Neural crest cell (in vitro differentiated cells): Measurements from ENCODE around the gene TRABD2B. TPM values are rescaled to one million over a fixed set of nuclear protein-coding genes. Genes with fewer than 3 reads are reported as not detected.
A peak's percentile ranks its signal among the peaks of the same experiment; 100 is the strongest.

ENCODE experiments used
- DNase-seq: peaks from one replicate; pipeline ENCODE4 v3.0.0; 2021; ENCODE audit warnings: low read depth, mixed read lengths, low spot score
- H3K27ac Mint-ChIP-seq: one replicate; pipeline ENCODE4 v1.8.0; 2021; ENCODE audit warnings: mild to moderate bottlenecking, mixed read lengths; ENCODE audit not compliant: unreplicated experiment
- H3K27me3 Mint-ChIP-seq: 2 replicates; pipeline ENCODE4 v1.8.0; 2021; ENCODE audit warnings: low read depth, mild to moderate bottlenecking, mixed read lengths
- H3K36me3 Mint-ChIP-seq: 2 replicates; pipeline ENCODE4 v1.8.0; 2021; ENCODE audit warnings: low read depth, mild to moderate bottlenecking, mixed read lengths
- H3K4me1 Mint-ChIP-seq: 2 replicates; pipeline ENCODE4 v1.8.0; 2021; ENCODE audit warnings: mixed read lengths
- H3K4me3 Mint-ChIP-seq: one replicate; pipeline ENCODE4 v1.8.0; 2021; ENCODE audit warnings: mild to moderate bottlenecking, mixed read lengths
- H3K9me3 Mint-ChIP-seq: 2 replicates; pipeline ENCODE4 v1.8.0; 2021; ENCODE audit warnings: mixed read lengths
- total RNA-seq: library from RNA; stranded (reverse); gene quantifications from 2 replicates; pipeline ENCODE4 v1.2.1, GENCODE V29; 2021
- TF ChIP-seq, protein P1 (sequence below): fragments of 200-600 bp; sonication (generic); conservative IDR thresholded peaks from 2 replicates; pipeline ENCODE4 v1.5.0; 2021; ENCODE audit warnings: antibody characterized with exemption, mild to moderate bottlenecking

The TRABD2B gene
- total RNA-seq, 1 donor from 2014 or later: 0.49 TPM

DNA sequence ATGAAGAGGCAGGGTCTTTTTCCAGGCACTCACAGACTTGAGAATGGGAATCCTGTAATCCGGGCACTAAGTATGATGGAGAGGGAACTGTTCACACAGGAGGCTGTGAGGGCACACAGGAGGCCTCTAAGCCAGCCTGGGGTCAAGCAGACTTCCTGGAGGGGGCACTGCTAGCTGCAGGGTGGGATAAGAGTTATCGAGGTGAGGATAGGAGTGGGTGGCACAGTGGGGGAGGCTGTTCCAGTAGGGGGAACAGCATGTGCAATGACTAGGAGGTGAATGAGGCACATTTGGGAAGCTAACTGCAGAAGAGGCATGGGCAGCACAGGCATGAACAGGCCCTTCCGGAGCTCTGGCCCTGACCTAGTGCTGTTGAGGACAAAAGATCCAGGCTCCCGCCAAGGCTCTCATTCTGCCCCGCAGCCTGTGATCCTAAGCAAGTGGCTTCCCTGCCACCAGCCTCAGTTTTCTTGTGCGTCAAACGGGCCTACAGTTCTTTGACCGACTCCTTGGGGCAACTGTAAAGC lies 216.7 kb downstream of the TRABD2B start:
- Mint-ChIP-seq H3K4me3 (no peak overlapping the region), H3K36me3 (no peaks in the 10 kb centered on the region), H3K9me3 (no peaks in the 10 kb centered on the region), H3K27ac (peak overlapping the region; percentile 62), H3K27me3 (no peaks in the 10 kb centered on the region), H3K4me1 (peaks cover 4% of the 10 kb centered on the region)
- no peak for DNase-seq
- TF ChIP-seq, protein P1, sequence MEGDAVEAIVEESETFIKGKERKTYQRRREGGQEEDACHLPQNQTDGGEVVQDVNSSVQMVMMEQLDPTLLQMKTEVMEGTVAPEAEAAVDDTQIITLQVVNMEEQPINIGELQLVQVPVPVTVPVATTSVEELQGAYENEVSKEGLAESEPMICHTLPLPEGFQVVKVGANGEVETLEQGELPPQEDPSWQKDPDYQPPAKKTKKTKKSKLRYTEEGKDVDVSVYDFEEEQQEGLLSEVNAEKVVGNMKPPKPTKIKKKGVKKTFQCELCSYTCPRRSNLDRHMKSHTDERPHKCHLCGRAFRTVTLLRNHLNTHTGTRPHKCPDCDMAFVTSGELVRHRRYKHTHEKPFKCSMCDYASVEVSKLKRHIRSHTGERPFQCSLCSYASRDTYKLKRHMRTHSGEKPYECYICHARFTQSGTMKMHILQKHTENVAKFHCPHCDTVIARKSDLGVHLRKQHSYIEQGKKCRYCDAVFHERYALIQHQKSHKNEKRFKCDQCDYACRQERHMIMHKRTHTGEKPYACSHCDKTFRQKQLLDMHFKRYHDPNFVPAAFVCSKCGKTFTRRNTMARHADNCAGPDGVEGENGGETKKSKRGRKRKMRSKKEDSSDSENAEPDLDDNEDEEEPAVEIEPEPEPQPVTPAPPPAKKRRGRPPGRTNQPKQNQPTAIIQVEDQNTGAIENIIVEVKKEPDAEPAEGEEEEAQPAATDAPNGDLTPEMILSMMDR: no peak

- DNase-seq: no peak
- Mint-ChIP-seq H3K27ac (peak overlapping the region; percentile 75), H3K4me1 (peaks cover 4% of the 10 kb centered on the region), H3K36me3 (no peaks in the 10 kb centered on the region), H3K9me3 (no peaks in the 10 kb centered on the region), H3K27me3 (no peaks in the 10 kb centered on the region), H3K4me3 (no peak overlapping the region)
- TF ChIP-seq, protein P1: no peak
Observed at GRCh38 chr1:47779613-47780012, 217.6 kb downstream of the TRABD2B start.

DNA sequence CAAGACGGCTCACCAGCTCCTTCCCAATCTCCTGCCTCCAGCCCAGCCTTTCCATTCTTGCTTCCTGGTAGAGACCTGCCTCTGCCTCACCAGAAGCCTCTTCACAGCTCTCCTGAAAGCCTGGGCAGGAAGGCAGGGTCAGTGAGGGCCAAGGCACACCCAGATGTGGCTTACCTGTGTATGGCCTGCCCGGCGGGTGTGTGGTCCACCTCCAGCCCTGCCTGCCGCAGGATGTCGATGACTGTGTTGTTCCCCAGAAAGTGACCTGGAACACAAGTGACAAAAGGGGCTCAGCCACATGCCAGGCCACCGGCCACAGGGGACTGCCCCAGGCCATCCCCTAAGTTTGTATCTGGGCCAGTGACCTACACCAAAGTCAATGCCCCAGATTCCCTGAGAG lies 218.9 kb downstream of the TRABD2B start:
- TF ChIP-seq, protein P1: no peak
- Mint-ChIP-seq H3K27me3 (no peaks in the 10 kb centered on the region), H3K9me3 (no peaks in the 10 kb centered on the region), H3K4me3 (no peak overlapping the region), H3K36me3 (no peaks in the 10 kb centered on the region), H3K27ac (no peak overlapping the region), H3K4me1 (peaks cover 4% of the 10 kb centered on the region)
- DNase-seq: no peak

GRCh38 chr1:47777322-47777721 lies 219.9 kb downstream of the TRABD2B start:
- no peak overlapping the region for H3K27ac Mint-ChIP-seq
- no peak overlapping the region for H3K4me3 Mint-ChIP-seq
- no peaks in the 10 kb centered on the region for H3K36me3 Mint-ChIP-seq
- DNase-seq: no peak
- TF ChIP-seq, protein P1: no peak
- H3K9me3 Mint-ChIP-seq: no peaks in the 10 kb centered on the region
- peaks cover 4% of the 10 kb centered on the region for H3K4me1 Mint-ChIP-seq
- no peaks in the 10 kb centered on the region for H3K27me3 Mint-ChIP-seq

- H3K36me3 Mint-ChIP-seq: no peaks in the 10 kb centered on the region
- H3K4me1 Mint-ChIP-seq: peaks cover 4% of the 10 kb centered on the region
- H3K27me3 Mint-ChIP-seq: no peaks in the 10 kb centered on the region
- TF ChIP-seq, protein P1: no peak
- H3K27ac Mint-ChIP-seq: no peak overlapping the region
- no peaks in the 10 kb centered on the region for H3K9me3 Mint-ChIP-seq
- DNase-seq: no peak
- H3K4me3 Mint-ChIP-seq: no peak overlapping the region
Observed at GRCh38 chr1:47776667-47777131, 220.5 kb downstream of the TRABD2B start.
